GM23338 (cell line): Measurements from ENCODE around the gene WNK2.

ENCODE experiments used
- CTCF ChIP-seq, 2 experiments: fragments of 200-600 bp in 1 of 2; sonication (generic) in 1 of 2; conservative IDR thresholded peaks; 2 replicates each; pipeline versions ENCODE4 v1.5.1 to v1.6.1; 2016 to 2017; ENCODE audit warnings: antibody characterized with exemption in 2 of 2, low read depth in 2 of 2, mild to moderate bottlenecking in 2 of 2, moderate library complexity in 1 of 2
- POLR2AphosphoS5 ChIP-seq: IDR thresholded peaks from 2 replicates; pipeline ENCODE4 v1.6.1; 2016; ENCODE audit warnings: antibody characterized with exemption, low read depth

GRCh38 chr9:93159601-93160471, 24.1 kb upstream of the WNK2 start:
- TF ChIP-seq POLR2AphosphoS5, result no peak
- TF ChIP-seq CTCF (conservative IDR thresholded peaks at IDR 0.05; ENCODE audit: low read depth in 2 of 2), result peak; percentile 98 to 100
